BJ (cell line): ENCODE measurements around the gene DEFB123. TPM values are rescaled to one million over a fixed set of nuclear protein-coding genes. Genes with fewer than 3 reads are reported as not detected.
"Not testable (repeated sequence)": the region's sequence is repeated elsewhere in the genome, so short reads cannot be mapped to it uniquely, and the experiment has no call there.

Source experiments
- CTCF ChIA-PET: fragments of 350-600 bp; formaldehyde crosslinking; extraction: SDS; loops from one replicate; lab custom pipeline; 2021; ENCODE audit warnings: antibody characterized with exemption, inconsistent platforms; lab: Yijun Ruan, JAX
- POLR2A ChIA-PET: fragments of 300-600 bp; sonication (Branson Sonifier 250); formaldehyde crosslinking; extraction: SDS; loops from one replicate; lab custom pipeline; 2021; ENCODE audit warnings: antibody characterized with exemption; lab: Charles Lee
- DNase-seq: peaks from one replicate; pipeline ENCODE4 v3.0.0-alpha.2; 2011; ENCODE audit warnings: low read depth
- H3K27me3 ChIP-seq: 2 replicates; pipeline ENCODE4 v1.6.0; 2011; ENCODE audit warnings: low read length; ENCODE audit not compliant: control insufficient read depth, insufficient read depth
- H3K36me3 ChIP-seq: 2 replicates; pipeline ENCODE4 v1.5.1; 2011; ENCODE audit warnings: low read length; ENCODE audit not compliant: control insufficient read depth, insufficient read depth
- H3K4me3 ChIP-seq: 2 replicates; pipeline ENCODE4 v1.5.1; 2011; ENCODE audit warnings: low read depth, mild to moderate bottlenecking, control low read depth, low read length
- CTCF ChIP-seq: IDR thresholded peaks from 2 replicates; pipeline ENCODE4 v1.5.1; 2011; ENCODE audit warnings: low read depth, mild to moderate bottlenecking, control low read depth, inconsistent platforms, low read length, moderate library complexity; ENCODE audit not compliant: insufficient read depth
- polyA plus RNA-seq: library from polyadenylated mRNA; depleted of rRNA; stranded (reverse); fragments of >200 nt; gene quantifications from 2 replicates; pipeline ENCODE4 v1.2.3, GENCODE V29; 2011

The DEFB123 gene
- polyA plus RNA-seq, 1 experiment: not detected

GRCh38 chr20:31430568-31431115, 9.8 kb upstream of the DEFB123 start:
- H3K36me3 ChIP-seq: no peaks in the 10 kb centered on the region
- no peaks in the 10 kb centered on the region for H3K27me3 ChIP-seq
- no peak overlapping the region for H3K4me3 ChIP-seq
- POLR2A ChIA-PET: no interaction called here
- TF ChIP-seq CTCF: no peak
- CTCF ChIA-PET: interaction anchor here (0.8 kb wide), 1 partner anchor 18 kb away, joined by 3 read pairs; no protein-coding TSS in a partner anchor
- DNase-seq: no peak

GRCh38 chr20:31446084-31446819, 5.8 kb downstream of the DEFB123 start:
- TF ChIP-seq CTCF: no peak
- no peaks in the 10 kb centered on the region; the same call in 1 of the 2 replicates for H3K27me3 ChIP-seq
- no peak for DNase-seq
- no peaks in the 10 kb centered on the region for H3K36me3 ChIP-seq
- CTCF ChIA-PET: interaction anchor here (0.9 kb wide), 1 partner anchor 15 kb away, joined by 3 read pairs; no protein-coding TSS in a partner anchor
- POLR2A ChIA-PET: no interaction called here
- no peak overlapping the region for H3K4me3 ChIP-seq

- no peak overlapping the region for H3K4me3 ChIP-seq
- TF ChIP-seq CTCF: no peak
- no peaks in the 10 kb centered on the region for H3K27me3 ChIP-seq
- H3K36me3 ChIP-seq: no peaks in the 10 kb centered on the region
- no peak for DNase-seq
- POLR2A ChIA-PET: no interaction called here
- CTCF ChIA-PET: interaction anchor here (0.7 to 1.6 kb wide), 5 partner anchors 9 to 65 kb away, joined by 3 to 6 read pairs (median 3); partner anchors contain the start of genes DEFB123 and HM13
Observed at GRCh38 chr20:31449511-31450414, 9.3 kb downstream of the DEFB123 start.

- POLR2A ChIA-PET: no interaction called here
- CTCF ChIA-PET: no interaction called here
- Histone ChIP-seq H3K36me3 (no peaks in the 10 kb centered on the region), H3K27me3 (no peaks in the 10 kb centered on the region), H3K4me3 (no peak overlapping the region)
- no peak for TF ChIP-seq CTCF
- no peak for DNase-seq
Observed at GRCh38 chr20:31452575-31452974, 12.1 kb downstream of the DEFB123 start.

GRCh38 chr20:31454361-31454760, 13.9 kb downstream of the DEFB123 start:
- Histone ChIP-seq H3K4me3 (no peak overlapping the region), H3K36me3 (no peaks in the 10 kb centered on the region), H3K27me3 (no peaks in the 10 kb centered on the region)
- TF ChIP-seq CTCF: no peak
- POLR2A ChIA-PET: no interaction called here
- CTCF ChIA-PET: interaction anchor here (0.9 to 2.5 kb wide), 2 partner anchors 42 to 48 kb away, joined by 3 to 12 read pairs; no protein-coding TSS in a partner anchor
- no peak for DNase-seq

GRCh38 chr20:31470946-31471345, 30.5 kb downstream of the DEFB123 start:
- H3K27me3 ChIP-seq: peaks cover 16% of the 10 kb centered on the region
- H3K4me3 ChIP-seq, POLR2A ChIA-PET, H3K36me3 ChIP-seq, DNase-seq, CTCF ChIA-PET: not testable (repeated sequence)
